BLaER1 (cell line): ENCODE results near the gene EFHC2.
A peak's percentile ranks its signal among the peaks of the same experiment; 100 is the strongest.

Experiments used
- H3K27ac ChIP-seq: shearing (Covaris generic); formaldehyde crosslinking; 2 replicates; pipeline ENCODE4 v1.8.1; 2022
- H3K27me3 ChIP-seq: shearing (Covaris generic); formaldehyde crosslinking; 2 replicates; pipeline ENCODE4 v1.8.1; 2022
- H3K36me3 ChIP-seq: shearing (Covaris generic); formaldehyde crosslinking; 2 replicates; pipeline ENCODE4 v1.8.1; 2022
- H3K4me1 ChIP-seq: shearing (Covaris generic); formaldehyde crosslinking; 2 replicates; pipeline ENCODE4 v1.8.1; 2022
- H3K4me2 ChIP-seq: shearing (Covaris generic); formaldehyde crosslinking; 2 replicates; pipeline ENCODE4 v1.8.1; 2022
- H3K4me3 ChIP-seq: shearing (Covaris generic); formaldehyde crosslinking; 2 replicates; pipeline ENCODE4 v1.8.1; 2022
- H3K9ac ChIP-seq: shearing (Covaris generic); formaldehyde crosslinking; 2 replicates; pipeline ENCODE4 v1.8.1; 2022
- H3K9me3 ChIP-seq: shearing (Covaris generic); formaldehyde crosslinking; 2 replicates; pipeline ENCODE4 v1.8.1; 2022
- H4K20me1 ChIP-seq: shearing (Covaris generic); formaldehyde crosslinking; 2 replicates; pipeline ENCODE4 v1.8.1; 2022
- Cebpa-rat ChIP-seq: shearing (Covaris generic); IDR thresholded peaks from 2 replicates; pipeline ENCODE4 v1.8.1; 2022

Gene EFHC2

GRCh38 chrX:44143061-44143602 is 200.3 kb downstream of the EFHC2 start:
- Histone ChIP-seq H3K4me2 (no peak overlapping the region), H3K36me3 (no peaks in the 10 kb centered on the region), H3K27ac (no peak overlapping the region), H3K4me3 (no peak overlapping the region), H4K20me1 (no peaks in the 10 kb centered on the region), H3K4me1 (peaks cover 5% of the 10 kb centered on the region; the same call in 1 of the 2 replicates), H3K9ac (no peak overlapping the region), H3K27me3 (no peaks in the 10 kb centered on the region), H3K9me3 (peaks cover 7% of the 10 kb centered on the region)
- no peak for TF ChIP-seq Cebpa-rat

GRCh38 chrX:44130189-44130588 is 213.3 kb downstream of the EFHC2 start:
- Histone ChIP-seq H4K20me1 (no peaks in the 10 kb centered on the region), H3K9me3 (no peaks in the 10 kb centered on the region), H3K27ac (no peak overlapping the region), H3K4me2 (no peak overlapping the region), H3K4me1 (no peaks in the 10 kb centered on the region), H3K27me3 (no peaks in the 10 kb centered on the region), H3K4me3 (no peak overlapping the region), H3K9ac (no peak overlapping the region), H3K36me3 (no peaks in the 10 kb centered on the region)
- TF ChIP-seq Cebpa-rat = no peak

- no peaks in the 10 kb centered on the region for H3K36me3 ChIP-seq
- H3K27ac ChIP-seq = no peak overlapping the region
- no peaks in the 10 kb centered on the region for H4K20me1 ChIP-seq
- peaks cover 9% of the 10 kb centered on the region; the same call in 1 of the 2 replicates for H3K4me1 ChIP-seq
- H3K4me2 ChIP-seq = no peak overlapping the region
- H3K4me3 ChIP-seq = no peak overlapping the region
- TF ChIP-seq Cebpa-rat = no peak
- H3K9me3 ChIP-seq = 0 out of 2 replicates have a peak, but pooled peaks cover 4% of the 10 kb centered on the region
- no peaks in the 10 kb centered on the region for H3K27me3 ChIP-seq
- H3K9ac ChIP-seq = no peak overlapping the region
These were observed 230.1 kb downstream of the EFHC2 start for GRCh38 chrX:44113337-44113736.

DNA sequence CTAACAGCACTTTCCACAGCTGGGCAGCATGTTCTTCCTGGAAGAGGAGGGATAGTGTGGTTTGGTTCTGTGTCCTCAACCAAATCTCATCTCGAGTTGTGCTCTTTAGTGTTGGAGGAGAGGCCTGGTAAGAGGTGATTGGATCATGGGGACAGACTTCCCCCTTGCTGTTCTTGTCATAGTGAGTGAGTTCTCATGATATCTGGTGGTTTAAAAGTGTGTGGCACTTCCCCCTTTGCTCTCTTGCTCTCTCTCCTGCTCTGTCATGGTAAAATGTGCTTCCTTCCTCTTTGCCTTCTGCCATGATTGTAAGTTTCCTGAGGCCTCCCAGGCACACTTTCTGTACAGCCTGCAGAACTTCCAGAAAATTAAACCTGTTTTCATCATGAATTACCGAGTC is 236.6 kb downstream of the EFHC2 start:
- H3K36me3 ChIP-seq = no peaks in the 10 kb centered on the region
- H3K9me3 ChIP-seq = peaks cover 22% of the 10 kb centered on the region
- peaks cover 7% of the 10 kb centered on the region for H3K4me1 ChIP-seq
- H4K20me1 ChIP-seq = no peaks in the 10 kb centered on the region
- no peak overlapping the region for H3K4me3 ChIP-seq
- TF ChIP-seq Cebpa-rat = no peak
- no peak overlapping the region for H3K9ac ChIP-seq
- H3K27ac ChIP-seq = no peak overlapping the region
- no peaks in the 10 kb centered on the region for H3K27me3 ChIP-seq
- H3K4me2 ChIP-seq = no peak overlapping the region

DNA sequence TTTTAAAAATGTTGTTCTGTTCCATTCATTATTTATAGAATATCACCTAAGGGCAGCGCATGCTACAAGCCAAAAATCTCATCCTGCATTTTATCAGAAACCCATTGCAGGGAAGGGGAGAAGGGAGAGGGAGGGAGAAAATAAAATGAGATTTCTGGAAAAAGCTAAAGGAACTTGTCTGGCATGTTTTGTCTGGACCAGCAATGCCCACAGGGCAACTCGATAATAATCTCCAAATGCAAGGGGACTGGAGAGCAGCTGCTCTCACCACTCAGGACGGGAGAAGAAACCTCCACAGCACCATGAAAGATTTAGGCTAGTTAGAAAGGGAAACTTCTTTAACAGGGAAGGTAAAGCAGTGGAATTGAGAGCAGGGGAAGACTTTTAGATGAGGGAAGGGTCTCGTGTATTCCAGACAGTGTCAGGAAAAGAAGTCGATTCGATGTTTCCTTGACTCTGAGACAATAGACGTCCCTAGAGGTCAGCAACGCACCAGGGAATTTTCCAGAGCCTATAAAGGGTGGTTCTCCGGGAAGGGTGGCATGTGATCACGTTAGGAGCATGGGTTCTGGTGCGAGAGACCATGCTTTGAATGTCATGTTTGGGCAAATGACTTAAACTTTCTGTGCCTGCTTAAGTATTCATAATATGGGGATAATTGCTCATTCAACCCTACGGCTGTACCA is 238.1 kb downstream of the EFHC2 start:
- Histone ChIP-seq H3K9ac (no peak overlapping the region), H4K20me1 (no peaks in the 10 kb centered on the region), H3K36me3 (no peaks in the 10 kb centered on the region), H3K27me3 (no peaks in the 10 kb centered on the region), H3K27ac (no peak overlapping the region), H3K4me2 (no peak overlapping the region), H3K4me3 (no peak overlapping the region), H3K9me3 (peaks cover 22% of the 10 kb centered on the region), H3K4me1 (peaks cover 20% of the 10 kb centered on the region)
- TF ChIP-seq Cebpa-rat = no peak

DNA sequence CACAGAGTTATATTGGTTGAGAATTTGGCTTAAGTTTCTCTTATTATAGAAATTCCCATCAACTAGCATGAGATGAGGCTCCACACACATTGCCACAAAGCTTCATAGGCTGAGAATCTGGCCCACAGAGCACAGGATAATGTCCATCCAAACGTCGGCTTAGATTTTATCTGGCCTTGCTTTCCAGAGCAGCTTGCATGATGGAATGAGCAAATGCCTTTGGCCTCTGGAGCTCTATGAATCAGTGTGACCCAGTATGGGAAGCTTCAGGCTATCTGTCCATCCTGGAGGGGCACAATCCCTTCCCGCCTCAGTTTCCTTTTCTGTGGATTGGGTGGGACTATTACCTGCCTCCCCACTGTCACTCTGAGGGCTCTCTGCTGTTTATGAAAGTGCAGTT is 238.8 kb downstream of the EFHC2 start:
- no peak overlapping the region for H3K9ac ChIP-seq
- H3K36me3 ChIP-seq = no peaks in the 10 kb centered on the region
- H4K20me1 ChIP-seq = no peaks in the 10 kb centered on the region
- H3K27ac ChIP-seq = no peak overlapping the region
- H3K4me1 ChIP-seq = peaks cover 20% of the 10 kb centered on the region
- H3K27me3 ChIP-seq = no peaks in the 10 kb centered on the region
- H3K9me3 ChIP-seq = peaks cover 22% of the 10 kb centered on the region
- H3K4me2 ChIP-seq = no peak overlapping the region
- TF ChIP-seq Cebpa-rat = no peak
- H3K4me3 ChIP-seq = no peak overlapping the region

- no peaks in the 10 kb centered on the region for H3K27me3 ChIP-seq
- H3K9ac ChIP-seq = no peak overlapping the region
- no peak overlapping the region for H3K4me3 ChIP-seq
- no peaks in the 10 kb centered on the region for H3K36me3 ChIP-seq
- peak overlapping the region; percentile 35 for H3K4me2 ChIP-seq
- H4K20me1 ChIP-seq = no peaks in the 10 kb centered on the region
- H3K27ac ChIP-seq = no peak overlapping the region
- H3K4me1 ChIP-seq = peaks cover 16% of the 10 kb centered on the region
- TF ChIP-seq Cebpa-rat = no peak
- H3K9me3 ChIP-seq = peaks cover 3% of the 10 kb centered on the region
These were observed 242.2 kb downstream of the EFHC2 start for GRCh38 chrX:44101281-44101680.

GRCh38 chrX:44099366-44099765 is 244.1 kb downstream of the EFHC2 start:
- no peaks in the 10 kb centered on the region for H3K36me3 ChIP-seq
- no peak overlapping the region for H3K9ac ChIP-seq
- H3K9me3 ChIP-seq = no peaks in the 10 kb centered on the region
- no peak overlapping the region for H3K27ac ChIP-seq
- peaks cover 16% of the 10 kb centered on the region for H3K4me1 ChIP-seq
- no peak for TF ChIP-seq Cebpa-rat
- no peak overlapping the region for H3K4me2 ChIP-seq
- H3K27me3 ChIP-seq = no peaks in the 10 kb centered on the region
- H4K20me1 ChIP-seq = no peaks in the 10 kb centered on the region
- no peak overlapping the region for H3K4me3 ChIP-seq
